ENCODE results near the gene MTCH1. TPM values are rescaled to one million over a fixed set of nuclear protein-coding genes. Genes with fewer than 3 reads are reported as not detected.

Gene MTCH1
- total and polyA plus RNA-seq, 2 donors from 2014 or later, result 194 to 202 TPM

DNA sequence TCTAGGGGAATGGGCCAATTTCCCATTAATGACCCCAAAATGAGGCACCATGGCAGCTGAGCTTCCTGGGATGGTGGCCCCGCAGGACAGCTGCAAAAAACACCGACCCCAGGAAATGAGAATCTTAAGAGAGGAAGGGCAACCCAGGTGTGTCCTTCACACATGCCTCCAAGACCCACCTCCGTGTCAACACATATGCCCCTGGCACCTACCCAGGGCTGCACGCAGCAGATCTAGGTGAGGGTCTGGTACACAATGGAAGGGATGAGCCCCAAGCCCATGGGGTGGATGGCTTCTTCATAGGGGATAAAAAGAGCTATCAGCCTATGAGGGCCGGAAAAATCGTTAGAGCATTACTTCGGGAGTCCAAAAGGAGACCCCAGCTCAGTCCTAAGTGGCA is 9.5 kb downstream of the MTCH1 start:
- Histone ChIP-seq H3K27me3 (ENCODE audit: control insufficient read depth, insufficient read depth, low read length) (no peaks in the 10 kb centered on the region), H3K4me3 (ENCODE audit: low read length in 3 of 3) (no peak overlapping the region), H3K9ac (ENCODE audit: low read length in 3 of 3) (no peak overlapping the region), H3K36me3 (ENCODE audit: control insufficient read depth in 2 of 3, insufficient read depth in 3 of 3, low read length in 3 of 3) (peaks cover 2 to 61% (median 56%) of the 10 kb centered on the region in 3 donors), H3K9me3 (ENCODE audit: control insufficient read depth in 2 of 3, insufficient read depth in 1 of 3, low read length in 3 of 3) (no peaks in the 10 kb centered on the region), H3K4me1 (ENCODE audit: control insufficient read depth in 2 of 3, insufficient read depth in 2 of 3, low read depth in 1 of 3, low read length in 3 of 3) (peaks cover 0 to 12% (median 0%) of the 10 kb centered on the region in 3 donors), H3K27ac (ENCODE audit: low read depth in 2 of 2, low read length in 2 of 2) (no peak overlapping the region)
- DNase-seq, result no peak
- FAIRE-seq, result no peak
- intact Hi-C loops (cut with DNase I), result no loop called here
- TF ChIP-seq, protein P1, sequence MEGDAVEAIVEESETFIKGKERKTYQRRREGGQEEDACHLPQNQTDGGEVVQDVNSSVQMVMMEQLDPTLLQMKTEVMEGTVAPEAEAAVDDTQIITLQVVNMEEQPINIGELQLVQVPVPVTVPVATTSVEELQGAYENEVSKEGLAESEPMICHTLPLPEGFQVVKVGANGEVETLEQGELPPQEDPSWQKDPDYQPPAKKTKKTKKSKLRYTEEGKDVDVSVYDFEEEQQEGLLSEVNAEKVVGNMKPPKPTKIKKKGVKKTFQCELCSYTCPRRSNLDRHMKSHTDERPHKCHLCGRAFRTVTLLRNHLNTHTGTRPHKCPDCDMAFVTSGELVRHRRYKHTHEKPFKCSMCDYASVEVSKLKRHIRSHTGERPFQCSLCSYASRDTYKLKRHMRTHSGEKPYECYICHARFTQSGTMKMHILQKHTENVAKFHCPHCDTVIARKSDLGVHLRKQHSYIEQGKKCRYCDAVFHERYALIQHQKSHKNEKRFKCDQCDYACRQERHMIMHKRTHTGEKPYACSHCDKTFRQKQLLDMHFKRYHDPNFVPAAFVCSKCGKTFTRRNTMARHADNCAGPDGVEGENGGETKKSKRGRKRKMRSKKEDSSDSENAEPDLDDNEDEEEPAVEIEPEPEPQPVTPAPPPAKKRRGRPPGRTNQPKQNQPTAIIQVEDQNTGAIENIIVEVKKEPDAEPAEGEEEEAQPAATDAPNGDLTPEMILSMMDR (IDR thresholded peaks at IDR 0.05; ENCODE audit: borderline replicate concordance, extremely low read depth, insufficient read depth), result no peak

DNA sequence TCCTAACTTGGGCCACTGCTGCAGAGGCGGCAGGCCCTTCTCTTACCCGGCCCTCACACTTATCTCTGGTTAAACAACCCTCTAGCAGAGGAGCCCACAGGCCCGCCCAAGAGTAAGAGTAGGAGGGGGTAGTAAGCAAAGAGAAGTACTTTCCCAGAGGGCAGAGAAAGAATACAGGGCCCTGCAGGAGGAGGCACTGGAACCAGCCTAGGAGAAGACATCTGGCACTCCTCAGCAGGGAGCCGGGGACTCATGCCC is 10.1 kb downstream of the MTCH1 start:
- TF ChIP-seq, protein P1 (IDR thresholded peaks at IDR 0.05; ENCODE audit: borderline replicate concordance, extremely low read depth, insufficient read depth), result no peak
- Histone ChIP-seq H3K27ac (ENCODE audit: low read depth in 2 of 2, low read length in 2 of 2) (no peak overlapping the region), H3K4me1 (ENCODE audit: control insufficient read depth in 2 of 3, insufficient read depth in 2 of 3, low read depth in 1 of 3, low read length in 3 of 3) (peaks cover 0 to 11% (median 0%) of the 10 kb centered on the region in 3 donors), H3K27me3 (ENCODE audit: control insufficient read depth, insufficient read depth, low read length) (no peaks in the 10 kb centered on the region), H3K36me3 (ENCODE audit: control insufficient read depth in 2 of 3, insufficient read depth in 3 of 3, low read length in 3 of 3) (peaks cover 2 to 67% (median 62%) of the 10 kb centered on the region in 3 donors), H3K9ac (ENCODE audit: low read length in 3 of 3) (no peak overlapping the region), H3K4me3 (ENCODE audit: low read length in 3 of 3) (no peak overlapping the region), H3K9me3 (ENCODE audit: control insufficient read depth in 2 of 3, insufficient read depth in 1 of 3, low read length in 3 of 3) (no peaks in the 10 kb centered on the region)
- FAIRE-seq (no peak), DNase-seq (no peak)
- intact Hi-C loops (cut with DNase I), result no loop called here

DNA sequence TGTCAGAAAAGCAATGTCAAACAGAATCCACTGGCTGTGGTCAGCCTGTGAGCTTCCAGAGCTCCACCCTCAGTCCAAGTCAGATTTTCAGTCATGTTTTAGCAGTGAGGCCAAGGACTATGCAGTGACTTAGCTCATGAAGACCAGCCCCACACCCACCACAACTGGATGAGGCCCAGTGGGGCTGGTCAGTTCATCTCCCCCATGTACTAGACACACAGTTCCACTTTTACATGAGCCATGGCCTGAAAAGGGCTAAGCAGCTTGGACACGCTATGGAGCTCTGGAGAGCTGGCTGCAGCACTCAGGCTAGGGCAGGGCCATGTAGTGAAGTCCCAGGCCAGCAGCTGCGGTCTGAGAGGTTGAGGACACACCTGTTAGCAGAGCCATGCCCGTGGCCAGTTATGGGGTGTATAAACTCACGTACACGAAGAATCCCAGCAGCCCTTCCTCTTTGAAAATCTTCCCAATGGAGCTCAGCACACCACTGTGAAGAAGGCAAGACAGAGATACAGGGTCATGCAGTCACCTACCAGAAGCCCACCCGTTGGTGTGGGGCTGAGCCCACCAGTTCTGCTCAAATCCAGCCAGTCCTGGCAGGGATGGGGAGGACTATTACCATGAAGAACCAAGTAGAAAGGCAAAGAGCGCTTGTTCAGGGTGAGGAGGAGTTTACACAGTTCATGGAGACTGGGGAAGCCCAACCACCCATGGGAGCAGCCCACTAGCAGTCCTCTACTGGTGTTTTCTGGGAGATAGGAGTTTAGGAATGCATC is 10.6 kb downstream of the MTCH1 start:
- Histone ChIP-seq H3K36me3 (ENCODE audit: control insufficient read depth in 2 of 3, insufficient read depth in 3 of 3, low read length in 3 of 3) (peaks cover 2 to 72% (median 67%) of the 10 kb centered on the region in 3 donors), H3K27ac (ENCODE audit: low read depth in 2 of 2, low read length in 2 of 2) (no peak overlapping the region), H3K9me3 (ENCODE audit: control insufficient read depth in 2 of 3, insufficient read depth in 1 of 3, low read length in 3 of 3) (no peaks in the 10 kb centered on the region), H3K4me3 (ENCODE audit: low read length in 3 of 3) (no peak overlapping the region), H3K9ac (ENCODE audit: low read length in 3 of 3) (no peak overlapping the region), H3K27me3 (ENCODE audit: control insufficient read depth, insufficient read depth, low read length) (no peaks in the 10 kb centered on the region), H3K4me1 (ENCODE audit: control insufficient read depth in 2 of 3, insufficient read depth in 2 of 3, low read depth in 1 of 3, low read length in 3 of 3) (peaks cover 0 to 8% (median 0%) of the 10 kb centered on the region in 3 donors)
- TF ChIP-seq, protein P1 (IDR thresholded peaks at IDR 0.05; ENCODE audit: borderline replicate concordance, extremely low read depth, insufficient read depth), result no peak
- FAIRE-seq (no peak), DNase-seq (no peak)
- intact Hi-C loops (cut with DNase I), result no loop called here
